GM21447 (cell line): ENCODE results near the gene CAPZA1.

Source experiments
- ATAC-seq: cut with Tn5 transposase; IDR thresholded peaks from one replicate; pipeline ENCODE4 v1.9.1; 2021; ENCODE audit not compliant: unreplicated experiment

CAPZA1 gene

DNA sequence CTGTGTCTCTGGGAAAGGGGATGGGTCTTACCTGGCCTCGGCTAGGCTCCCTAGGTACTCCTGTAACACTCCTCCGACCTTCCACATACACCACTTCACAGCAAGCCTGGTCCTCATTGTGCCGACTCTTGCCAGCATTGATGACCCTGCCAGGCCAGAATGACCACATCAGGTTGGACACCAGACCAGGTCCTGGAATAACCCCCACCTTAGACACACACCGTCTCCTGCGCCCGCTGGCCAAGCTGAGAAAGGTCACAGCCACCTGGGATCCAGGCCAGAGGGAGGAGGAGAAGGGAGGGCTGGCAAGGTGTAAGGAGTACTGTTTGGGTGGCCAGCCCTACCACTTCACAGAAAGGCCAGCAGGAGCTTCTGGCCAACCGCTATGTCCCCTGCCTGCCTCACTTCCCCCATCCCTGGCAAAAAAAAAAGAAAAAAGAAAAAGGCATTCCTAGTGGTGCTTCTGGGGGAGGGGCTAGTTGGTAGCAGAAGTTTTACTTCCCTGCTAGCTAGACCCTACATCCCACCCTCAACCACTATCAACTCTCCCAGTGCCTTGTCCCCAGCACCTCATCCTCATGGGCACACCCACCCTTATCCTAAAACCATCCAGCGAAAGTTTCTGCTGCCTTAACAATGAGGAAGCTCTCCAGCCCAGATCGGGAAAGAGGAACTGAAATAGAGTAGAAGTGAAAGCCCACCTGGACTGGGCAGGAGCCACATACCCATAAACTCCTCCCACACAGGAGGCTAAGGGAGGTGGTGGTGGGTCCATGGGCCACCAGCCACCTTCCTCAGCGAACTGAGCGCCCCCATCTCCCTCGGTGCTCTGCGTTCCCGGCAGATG, 94.1 kb downstream of the CAPZA1 start:
- ATAC-seq: peak; percentile 39

DNA sequence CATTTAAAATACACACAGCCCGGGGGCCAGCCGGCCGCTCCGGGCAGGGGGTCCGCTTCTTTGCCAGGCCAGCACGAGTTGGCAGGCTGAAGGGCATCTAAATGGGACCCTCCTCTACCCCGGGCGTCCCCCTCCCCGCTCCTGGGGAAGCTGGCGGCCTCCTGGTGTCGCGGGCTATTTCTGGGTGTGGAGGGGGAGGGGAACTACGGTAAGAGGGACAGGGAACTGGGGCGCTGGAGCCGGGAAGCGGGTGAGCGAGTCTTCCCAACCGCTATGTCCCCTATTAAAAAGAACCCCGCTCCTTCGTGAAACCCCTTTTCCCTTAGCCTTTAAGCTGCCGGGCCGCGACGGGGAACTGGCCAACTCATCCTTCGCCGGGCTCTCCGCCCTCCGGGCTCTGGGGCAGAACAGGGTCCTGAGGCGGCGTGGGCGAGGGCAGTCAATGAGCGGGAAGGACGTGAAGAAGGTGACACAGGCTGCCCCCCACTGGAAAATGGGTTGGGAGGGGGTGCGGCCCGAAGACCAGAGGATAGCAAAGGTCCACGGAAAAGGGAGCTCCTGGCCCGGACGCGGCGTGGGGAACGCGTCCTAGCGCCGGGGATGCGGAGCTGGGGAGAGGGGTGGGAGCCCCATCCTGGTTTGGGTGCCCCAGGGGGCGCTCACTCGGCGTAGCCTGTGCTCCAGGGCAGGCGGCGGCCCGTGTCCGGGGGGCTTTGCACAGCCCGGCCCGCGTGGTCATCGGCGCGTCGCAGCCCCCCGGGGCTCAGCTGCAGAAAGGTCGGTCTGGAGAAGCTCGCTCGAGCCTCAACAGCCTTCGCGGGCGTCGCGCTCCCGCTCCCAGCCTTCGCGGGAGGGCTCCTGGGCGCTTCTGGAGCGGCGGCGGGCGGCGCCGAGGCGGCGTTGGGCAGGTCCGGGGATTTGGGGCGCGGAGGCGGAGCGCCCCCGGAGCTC, 95.0 kb downstream of the CAPZA1 start:
- peak; percentile 1 for ATAC-seq

DNA sequence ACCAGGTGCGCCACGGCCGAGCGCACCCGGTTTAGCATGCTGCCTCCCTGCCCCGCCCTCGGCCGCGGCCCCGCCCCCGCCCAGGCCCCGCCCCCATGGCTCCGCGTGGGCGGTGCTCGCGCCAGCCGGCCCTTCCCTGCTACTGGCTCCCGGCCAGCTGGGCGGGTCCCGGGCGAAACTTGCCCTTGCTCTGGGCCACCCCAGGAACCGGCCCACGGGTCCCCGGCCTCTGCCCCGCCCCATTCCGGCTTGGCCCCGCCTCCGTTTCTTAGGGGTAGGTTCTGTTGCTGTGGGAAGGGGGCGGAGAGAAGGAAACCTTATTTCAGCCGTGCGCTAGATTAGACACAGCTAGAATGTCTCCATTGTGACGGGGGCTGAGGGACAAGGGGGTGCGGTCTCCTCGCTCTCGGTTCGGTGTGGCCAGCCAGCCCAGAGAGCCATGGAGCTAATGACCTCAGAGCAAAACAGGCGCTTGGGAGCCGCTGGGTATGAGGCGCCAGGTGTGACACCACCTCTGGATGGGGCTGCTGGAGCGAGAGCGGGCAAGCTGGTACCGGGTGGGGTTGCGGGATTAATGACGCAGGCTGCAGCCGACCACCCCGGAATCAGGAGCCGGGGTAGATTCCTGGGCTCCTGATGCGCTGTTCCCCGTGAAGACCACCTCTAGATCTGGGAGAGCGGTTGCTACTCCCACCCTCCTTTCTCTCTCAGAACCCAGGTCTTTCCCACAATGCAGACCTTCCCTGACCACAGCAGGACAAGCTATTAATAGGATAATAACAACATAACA, 95.8 kb downstream of the CAPZA1 start, which contains the start of gene PPM1J:
TSS of gene PPM1J (minus strand) at position 69 of the 790 bp plus-strand sequence. CDS start at position 38, 31 bp downstream.
- ATAC-seq: peak; percentile 72

DNA sequence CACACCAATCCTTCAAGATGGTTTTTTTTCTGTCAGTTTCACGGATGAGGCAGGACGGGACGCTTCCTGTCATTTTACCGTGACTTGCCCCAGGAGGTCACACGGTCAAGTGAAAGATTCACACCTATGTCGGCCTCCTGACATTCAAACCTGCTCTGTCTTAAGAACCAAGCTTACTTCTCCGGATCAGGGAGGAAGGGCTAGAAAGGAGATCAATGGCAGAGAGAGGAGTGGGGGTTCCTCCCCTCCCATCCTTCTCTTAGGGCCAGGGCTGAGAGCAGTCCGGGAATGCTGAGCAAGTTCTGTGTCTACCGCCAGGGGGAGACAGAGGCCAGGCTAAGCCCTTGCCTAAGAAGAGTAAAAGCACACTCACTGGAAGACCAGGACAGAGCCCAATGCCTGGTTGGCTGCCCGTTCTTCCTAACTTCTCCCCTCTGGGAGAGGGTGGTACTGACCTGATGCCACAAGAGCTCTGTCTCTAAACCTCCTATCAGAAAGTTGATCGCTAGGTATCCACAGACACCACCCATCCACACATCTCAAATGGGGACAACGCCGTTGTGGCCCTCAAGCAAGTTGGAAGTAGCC, 96.6 kb downstream of the CAPZA1 start:
- ATAC-seq: peak; percentile 35

DNA sequence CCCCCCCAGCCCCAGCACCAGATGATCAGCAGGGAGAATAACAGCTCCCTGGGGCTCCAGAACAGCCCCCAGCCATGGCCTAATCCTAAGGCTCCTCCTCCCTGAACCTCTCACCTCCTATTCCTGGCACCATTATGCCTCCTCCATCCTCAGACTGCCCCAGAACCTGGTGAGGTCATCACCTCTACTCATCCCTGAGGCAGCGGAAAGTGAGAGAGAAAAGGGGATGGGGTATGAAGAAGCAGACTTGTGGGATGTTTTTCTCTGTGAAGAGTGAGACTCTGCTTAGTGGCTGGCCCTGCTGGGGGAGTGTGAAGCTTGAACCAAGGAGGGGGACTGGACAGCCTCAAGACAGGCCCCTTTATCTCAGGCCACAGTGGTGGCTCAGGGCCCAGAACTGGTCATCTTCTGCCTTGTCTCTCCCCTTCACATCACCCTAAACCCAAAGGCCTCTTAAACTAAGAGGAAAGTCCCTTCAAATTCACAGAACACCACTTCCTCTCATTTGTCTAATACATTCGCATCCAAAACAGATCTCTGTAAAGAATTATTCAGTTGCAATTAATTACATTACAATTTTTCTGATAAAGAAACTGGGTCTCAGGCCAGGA, 97.7 kb downstream of the CAPZA1 start:
- ATAC-seq: no peak

DNA sequence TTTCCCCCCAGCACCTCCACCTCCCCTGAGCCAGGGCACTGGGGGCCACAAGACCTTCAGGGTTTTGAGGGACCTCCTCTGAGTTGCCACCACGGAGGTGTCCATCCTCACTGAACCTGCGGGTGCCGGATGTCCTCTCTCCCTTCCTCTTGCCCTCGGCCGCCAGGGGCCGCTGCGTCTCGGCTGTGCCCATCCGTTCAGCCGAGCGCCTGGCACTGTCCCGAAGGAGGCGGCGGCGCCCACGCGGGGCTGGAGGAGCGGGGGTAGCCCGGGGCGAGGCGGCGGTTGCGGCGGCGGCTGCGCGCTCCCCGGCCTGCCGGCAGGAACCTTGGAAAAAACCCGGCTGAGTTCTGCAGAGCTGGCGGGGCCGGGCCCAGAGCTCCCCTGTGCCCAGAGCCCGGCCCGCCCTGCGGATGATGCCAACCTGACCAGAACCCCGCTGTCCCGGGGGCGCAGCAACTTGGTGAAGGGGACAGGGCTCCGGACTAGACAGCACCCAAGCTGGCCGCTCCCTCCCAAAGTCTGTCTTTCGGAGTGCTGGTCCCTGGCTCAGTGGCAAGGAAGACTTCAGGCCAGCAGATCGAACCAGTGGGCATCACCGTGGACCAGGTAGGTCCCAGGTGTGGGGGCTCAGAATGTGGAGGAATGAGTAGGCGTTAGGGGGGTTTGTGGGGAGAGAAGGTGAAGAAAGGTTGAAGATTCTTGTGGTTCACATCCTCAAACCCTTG, 99.2 kb downstream of the CAPZA1 start:
- no peak for ATAC-seq

DNA sequence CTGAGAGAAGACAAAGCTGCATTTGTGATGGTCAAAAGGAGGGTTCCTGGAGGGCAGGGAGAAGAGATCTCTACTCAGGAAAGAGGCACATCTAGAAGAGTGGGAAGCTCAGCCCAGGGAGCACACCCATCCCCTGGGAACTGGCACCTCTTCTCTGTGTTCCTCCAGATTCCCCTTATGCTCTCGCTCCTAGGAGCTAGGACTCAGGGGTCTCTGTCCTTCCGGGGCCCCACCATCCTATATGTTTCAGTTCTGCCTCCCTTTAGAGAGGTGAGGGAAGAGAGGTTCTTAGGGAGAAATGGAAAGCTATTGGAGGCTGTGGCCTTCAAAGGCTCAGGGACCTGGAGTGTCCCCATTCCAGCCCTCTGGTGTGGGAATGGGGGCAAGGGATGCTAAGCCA, 100.1 kb downstream of the CAPZA1 start:
- no peak for ATAC-seq

DNA sequence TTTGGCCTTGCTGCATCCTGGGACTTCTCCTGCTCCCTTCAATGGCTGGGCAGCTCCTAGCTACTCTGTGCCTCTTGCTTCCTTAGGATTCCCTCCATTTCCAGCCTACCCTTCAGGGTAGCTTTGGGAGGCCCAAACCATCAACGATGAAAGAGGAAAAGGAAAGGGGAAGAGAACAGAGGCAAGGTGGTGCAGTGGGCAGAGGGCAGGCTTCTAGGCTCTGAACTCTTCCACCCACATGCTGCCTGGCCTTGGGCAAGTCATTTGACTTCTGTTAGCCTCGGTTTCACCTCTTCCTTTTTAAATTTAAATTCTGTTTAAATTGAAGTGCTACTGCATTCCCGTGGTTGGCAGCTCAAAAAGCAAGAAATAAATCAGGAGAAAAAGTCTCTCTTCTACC, 101.2 kb downstream of the CAPZA1 start:
- no peak for ATAC-seq
